Measurements from ENCODE around the gene MEGF8.

GRCh38 chr19:42293948-42294347, 31.5 kb upstream of the MEGF8 start:
- TF ChIP-seq CTCF (IDR thresholded peaks at IDR 0.05; ENCODE audit: poor library complexity, severe bottlenecking) (no peak), TAF1 (IDR thresholded peaks at IDR 0.05; ENCODE audit: low read depth) (no peak), EP300 (conservative IDR thresholded peaks at IDR 0.05; ENCODE audit: poor library complexity, severe bottlenecking) (no peak), RAD21 (conservative IDR thresholded peaks at IDR 0.05) (no peak), POLR2AphosphoS5 (IDR thresholded peaks at IDR 0.05) (no peak), EZH2 (IDR thresholded peaks at IDR 0.05; ENCODE audit: borderline replicate concordance, insufficient read depth, low read length, poor library complexity, severe bottlenecking) (no peak), REST (IDR thresholded peaks at IDR 0.05; ENCODE audit: borderline replicate concordance) (no peak), MXI1 (conservative IDR thresholded peaks at IDR 0.05; ENCODE audit: poor library complexity, severe bottlenecking) (no peak)

Data from neural cell (in vitro differentiated cells).